Astrocyte of the spinal cord (primary cell): ENCODE data around the gene MARVELD1.

Experiments used
- DNase-seq: peaks from one replicate; pipeline ENCODE4 v3.0.0; 2011; ENCODE audit warnings: low read depth, low spot score
- H3K4me3 ChIP-seq: 2 replicates; pipeline ENCODE4 v1.5.1; 2011; ENCODE audit warnings: low read depth, mild to moderate bottlenecking, low read length, moderate library complexity
- in situ Hi-C: cut with HindIII; loops from 2 replicates; pipeline ENCODE4 v1.10.0; 2017; ENCODE audit warnings: low sequenced_read_pairs
- TF ChIP-seq, protein P1 (sequence below): IDR thresholded peaks from 2 replicates; pipeline ENCODE4 v1.5.1; 2012; ENCODE audit warnings: low read depth, mild to moderate bottlenecking, low read length, inconsistent platforms

The MARVELD1 gene

DNA sequence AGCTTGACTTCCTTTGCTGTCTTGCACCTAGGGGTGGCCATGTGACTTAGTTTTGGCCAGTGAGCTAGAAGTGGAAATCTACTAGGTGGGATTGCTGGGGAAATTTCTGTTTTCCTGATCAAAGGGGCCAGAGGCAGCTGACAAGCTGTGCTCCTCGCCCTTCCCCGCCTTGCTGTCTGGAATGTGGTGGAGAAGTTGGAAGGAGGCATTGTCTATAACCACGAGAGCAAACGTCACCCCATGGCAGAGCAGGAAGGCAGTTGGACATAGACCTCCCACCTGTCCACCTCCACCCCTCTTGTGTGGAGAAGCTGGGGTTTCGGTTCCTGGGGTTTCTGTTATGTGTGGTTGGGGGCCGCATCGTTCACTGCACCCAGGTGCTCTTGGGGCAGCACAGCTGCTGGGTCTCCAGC lies 51.0 kb downstream of the MARVELD1 start:
- TF ChIP-seq, protein P1, sequence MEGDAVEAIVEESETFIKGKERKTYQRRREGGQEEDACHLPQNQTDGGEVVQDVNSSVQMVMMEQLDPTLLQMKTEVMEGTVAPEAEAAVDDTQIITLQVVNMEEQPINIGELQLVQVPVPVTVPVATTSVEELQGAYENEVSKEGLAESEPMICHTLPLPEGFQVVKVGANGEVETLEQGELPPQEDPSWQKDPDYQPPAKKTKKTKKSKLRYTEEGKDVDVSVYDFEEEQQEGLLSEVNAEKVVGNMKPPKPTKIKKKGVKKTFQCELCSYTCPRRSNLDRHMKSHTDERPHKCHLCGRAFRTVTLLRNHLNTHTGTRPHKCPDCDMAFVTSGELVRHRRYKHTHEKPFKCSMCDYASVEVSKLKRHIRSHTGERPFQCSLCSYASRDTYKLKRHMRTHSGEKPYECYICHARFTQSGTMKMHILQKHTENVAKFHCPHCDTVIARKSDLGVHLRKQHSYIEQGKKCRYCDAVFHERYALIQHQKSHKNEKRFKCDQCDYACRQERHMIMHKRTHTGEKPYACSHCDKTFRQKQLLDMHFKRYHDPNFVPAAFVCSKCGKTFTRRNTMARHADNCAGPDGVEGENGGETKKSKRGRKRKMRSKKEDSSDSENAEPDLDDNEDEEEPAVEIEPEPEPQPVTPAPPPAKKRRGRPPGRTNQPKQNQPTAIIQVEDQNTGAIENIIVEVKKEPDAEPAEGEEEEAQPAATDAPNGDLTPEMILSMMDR = no peak
- no peak for DNase-seq
- in situ Hi-C loops = no loop called here
- no peak overlapping the region for H3K4me3 ChIP-seq

DNA sequence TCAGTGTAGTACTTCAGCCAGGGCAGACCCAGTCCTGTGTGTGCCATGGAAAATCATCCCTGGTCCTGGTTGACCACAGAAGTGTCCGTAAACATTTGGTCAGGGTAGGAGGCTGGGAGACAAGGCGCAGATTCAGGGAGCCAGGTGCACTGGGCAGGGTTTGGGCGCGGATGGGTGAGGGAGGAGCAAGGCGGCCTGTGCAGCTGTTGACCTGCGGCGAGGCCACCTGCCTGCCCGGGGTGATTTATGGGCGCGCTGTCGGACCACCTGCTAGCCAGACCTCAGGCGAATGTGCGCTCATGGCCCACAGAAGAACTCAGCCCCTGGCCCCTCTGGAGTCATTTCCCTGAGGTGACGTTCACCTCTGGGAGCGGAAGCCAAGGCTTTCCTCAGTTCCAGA lies 51.7 kb downstream of the MARVELD1 start:
- DNase-seq = no peak
- TF ChIP-seq, protein P1 = no peak
- H3K4me3 ChIP-seq = no peak overlapping the region
- in situ Hi-C loops = no loop called here

DNA sequence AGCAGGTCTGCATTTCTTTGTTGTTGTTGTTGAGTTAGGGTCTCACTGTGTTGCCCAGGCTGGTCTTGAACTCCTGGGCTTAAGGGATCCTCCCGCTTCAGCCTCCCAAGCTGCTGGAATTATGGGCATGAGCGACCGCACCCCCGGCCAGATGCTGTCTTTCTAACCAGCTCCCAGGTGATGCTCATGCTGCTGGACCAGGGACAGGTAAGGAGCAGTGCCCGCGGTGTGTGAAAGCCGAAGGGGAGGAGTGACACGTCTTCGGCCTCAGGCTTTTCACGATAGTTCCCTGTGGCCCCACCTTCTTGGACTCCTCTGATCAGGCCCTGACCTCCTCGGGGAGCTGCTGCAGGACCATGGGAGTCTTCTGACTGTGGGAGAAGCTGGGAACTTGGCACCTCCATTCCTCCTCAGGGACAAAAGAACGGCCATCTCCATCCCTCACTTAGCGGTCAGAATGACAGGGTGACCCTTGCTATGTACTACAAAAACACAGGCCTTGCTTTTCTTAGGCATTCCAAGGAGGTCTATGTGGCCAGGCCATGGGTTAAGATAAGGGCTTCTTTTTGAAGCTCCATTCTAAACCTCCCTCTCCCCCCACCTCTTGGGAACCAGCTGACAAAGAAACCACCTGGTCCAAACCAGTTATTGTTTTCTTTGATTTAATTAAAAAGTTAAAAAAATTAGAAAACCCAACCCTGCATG lies 52.7 kb downstream of the MARVELD1 start:
- DNase-seq = no peak
- TF ChIP-seq, protein P1 = no peak
- in situ Hi-C loops = no loop called here
- no peak overlapping the region for H3K4me3 ChIP-seq

DNA sequence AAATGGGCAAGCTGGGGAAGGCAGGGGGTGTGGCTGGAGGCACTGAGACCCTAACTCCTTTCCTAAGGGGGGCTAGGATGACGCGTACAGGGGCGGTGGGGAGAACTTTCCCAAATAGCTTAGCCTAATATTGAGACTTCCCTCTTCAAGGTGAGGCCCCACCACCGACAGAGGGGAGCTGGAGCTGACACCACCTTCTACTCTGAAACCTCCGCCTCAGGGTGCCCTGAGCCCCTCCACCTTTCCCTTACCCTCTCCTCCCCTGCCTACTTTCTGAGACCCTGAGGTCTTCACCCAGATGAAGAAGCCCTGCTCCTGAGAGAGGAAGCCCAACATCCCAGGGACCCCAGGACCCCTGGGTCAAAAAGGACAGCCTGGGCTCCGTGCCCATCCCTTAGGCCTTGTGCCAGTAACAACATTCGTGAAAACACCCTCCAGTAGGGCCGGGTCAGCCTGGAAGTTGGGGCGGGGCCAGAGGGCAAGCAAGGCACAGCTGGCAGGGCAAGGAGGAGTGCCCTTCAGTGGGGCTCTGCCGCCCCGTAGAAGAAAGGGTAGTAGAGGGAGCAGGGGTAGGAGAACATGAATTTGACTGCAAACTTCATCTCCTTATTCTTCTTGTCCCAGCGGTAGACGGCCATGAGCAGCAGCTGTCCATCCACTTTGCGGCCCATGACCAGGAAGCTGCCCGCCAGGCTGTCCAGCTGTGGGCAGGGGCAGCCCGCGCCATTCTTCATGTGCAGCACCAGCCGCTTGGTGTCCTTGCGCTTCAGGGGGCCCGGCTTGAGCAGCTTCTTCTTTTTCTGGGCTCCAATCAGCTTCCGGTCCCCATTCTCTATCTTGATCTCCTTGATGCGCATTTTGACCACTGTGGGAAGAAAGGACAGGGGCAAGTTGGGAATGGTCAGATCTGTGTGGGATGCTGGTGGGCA lies 53.7 kb downstream of the MARVELD1 start:
- H3K4me3 ChIP-seq = no peak overlapping the region
- in situ Hi-C loops = no loop called here
- TF ChIP-seq, protein P1 = no peak
- DNase-seq = no peak
